IMR-90 (cell line): Measurements from ENCODE around the gene LCN2. TPM values are rescaled to one million over a fixed set of nuclear protein-coding genes. Genes with fewer than 3 reads are reported as not detected.

Experiments
- ATAC-seq: fragments of 200-7000 bp; cut with Tn5 transposase; 2 replicates; pipeline ENCODE4 v1.9.1; 2020; ENCODE audit warnings: low read depth, mild to moderate bottlenecking, moderate library complexity
- BruUV-seq: library from RNA; stranded (reverse); fragments of 400-500 nt; replicated peaks from 2 replicates; lab custom pipeline; 2021; lab: Mats Ljungman, UMichigan
- CTCF ChIA-PET: fragments of 300-600 bp; formaldehyde crosslinking; extraction: SDS; loops from one replicate; lab custom pipeline; 2021; ENCODE audit warnings: antibody characterized with exemption; lab: Yijun Ruan, JAX
- POLR2A ChIA-PET: fragments of 300-600 bp; sonication (Branson Sonifier 250); formaldehyde crosslinking; loops from one replicate; lab custom pipeline; 2022; ENCODE audit warnings: antibody characterized with exemption; ENCODE audit not compliant: unreplicated experiment; lab: Charles Lee
- DNase-seq: peaks from one replicate; pipeline ENCODE4 v3.0.0; 2013
- H2AFZ ChIP-seq: replicated peaks from 2 replicates; pipeline ENCODE3; 2013; ENCODE audit warnings: low read length, mild to moderate bottlenecking; ENCODE audit not compliant: poor library complexity
- H2AK5ac ChIP-seq: 2 replicates; pipeline ENCODE4 v1.6.1; 2013; ENCODE audit warnings: low read depth, low read length, inconsistent platforms
- H2AK9ac ChIP-seq: replicated peaks from 2 replicates; pipeline ENCODE3; 2013; ENCODE audit warnings: mild to moderate bottlenecking, low read depth, low read length, moderate library complexity; ENCODE audit not compliant: poor library complexity
- H2BK120ac ChIP-seq: 2 replicates; pipeline ENCODE4 v1.6.1; 2013; ENCODE audit warnings: low read depth, low read length, inconsistent platforms
- H2BK15ac ChIP-seq: 3 replicates; pipeline ENCODE4 v1.6.1; 2013; ENCODE audit warnings: low read depth, low read length, inconsistent platforms
- H2BK20ac ChIP-seq: 2 replicates; pipeline ENCODE4 v1.6.1; 2013; ENCODE audit warnings: low read depth, mild to moderate bottlenecking, inconsistent platforms, low read length, moderate library complexity
- H2BK5ac ChIP-seq: 2 replicates; pipeline ENCODE4 v1.6.1; 2013; ENCODE audit warnings: mild to moderate bottlenecking, low read depth, low read length, inconsistent platforms; ENCODE audit not compliant: poor library complexity, severe bottlenecking
- H3K14ac ChIP-seq: replicated peaks from 2 replicates; pipeline ENCODE4 v1.6.1; 2013; ENCODE audit warnings: low read depth, low read length, inconsistent platforms
- H3K18ac ChIP-seq: 2 replicates; pipeline ENCODE4 v1.6.1; 2013; ENCODE audit warnings: low read depth, low read length, control low read depth
- H3K23ac ChIP-seq: 2 replicates; pipeline ENCODE4 v1.6.1; 2013; ENCODE audit warnings: low read depth, low read length, inconsistent platforms
- H3K27ac ChIP-seq: 2 replicates; pipeline ENCODE4 v1.5.1; 2013; ENCODE audit warnings: mild to moderate bottlenecking, control low read depth, low read length; ENCODE audit not compliant: insufficient read depth
- H3K27me3 ChIP-seq: 2 replicates; pipeline ENCODE4 v1.6.1; 2013; ENCODE audit warnings: low read length; ENCODE audit not compliant: control insufficient read depth, insufficient read depth
- H3K36me3 ChIP-seq: 2 replicates; pipeline ENCODE4 v1.6.1; 2013; ENCODE audit warnings: low read length, mixed read lengths; ENCODE audit not compliant: control insufficient read depth, insufficient read depth
- H3K4ac ChIP-seq: 2 replicates; pipeline ENCODE4 v1.6.1; 2013; ENCODE audit warnings: low read depth, low read length, inconsistent platforms
- H3K4me1 ChIP-seq: 2 replicates; pipeline ENCODE4 v1.6.1; 2013; ENCODE audit warnings: low read length, mixed read lengths; ENCODE audit not compliant: control insufficient read depth, insufficient read depth
- H3K4me2 ChIP-seq: 2 replicates; pipeline ENCODE4 v1.6.1; 2013; ENCODE audit warnings: low read depth, mild to moderate bottlenecking, control low read depth, low read length, moderate library complexity
- H3K4me3 ChIP-seq: 2 replicates; pipeline ENCODE4 v1.5.1; 2013; ENCODE audit warnings: low read depth, mild to moderate bottlenecking, control low read depth, low read length, moderate library complexity; ENCODE audit not compliant: insufficient read depth
- H3K56ac ChIP-seq: 2 replicates; pipeline ENCODE4 v1.6.1; 2013; ENCODE audit warnings: low read length, inconsistent platforms; ENCODE audit not compliant: insufficient read depth; ENCODE audit errors: extremely low read depth
- H3K79me1 ChIP-seq, 2 experiments: 2 replicates each; pipeline ENCODE4 v1.6.1; 2013; ENCODE audit warnings: low read length in 2 of 2, inconsistent platforms in 1 of 2, low read depth in 1 of 2
- H3K9ac ChIP-seq: 2 replicates; pipeline ENCODE4 v1.6.1; 2013; ENCODE audit warnings: low read depth, low read length, control low read depth
- H3K9me1 ChIP-seq: 2 replicates; pipeline ENCODE4 v1.6.1; 2013; ENCODE audit warnings: low read length, inconsistent platforms; ENCODE audit not compliant: insufficient read depth
- H3K9me3 ChIP-seq: 2 replicates; pipeline ENCODE4 v1.6.1; 2013; ENCODE audit warnings: low read length; ENCODE audit not compliant: control insufficient read depth, insufficient read depth
- H4K20me1 ChIP-seq: 2 replicates; pipeline ENCODE4 v1.6.1; 2013; ENCODE audit warnings: low read length, inconsistent platforms; ENCODE audit not compliant: insufficient read depth
- H4K5ac ChIP-seq: 2 replicates; pipeline ENCODE4 v1.6.1; 2013; ENCODE audit warnings: mild to moderate bottlenecking, low read depth, low read length, control low read depth
- H4K8ac ChIP-seq, 2 experiments: 2 replicates each; pipeline ENCODE4 v1.6.1; 2013; ENCODE audit warnings: low read depth in 2 of 2, low read length in 2 of 2, control low read depth in 1 of 2, inconsistent platforms in 1 of 2
- H4K91ac ChIP-seq: 2 replicates; pipeline ENCODE4 v1.6.1; 2013; ENCODE audit warnings: low read depth, low read length, inconsistent platforms; ENCODE audit not compliant: insufficient read depth
- BHLHE40 ChIP-seq: fragments of 150-350 bp; IDR thresholded peaks from 2 replicates; pipeline ENCODE4 v1.6.1; 2016; ENCODE audit warnings: mild to moderate bottlenecking, low read depth, low read length
- CEBPB ChIP-seq: IDR thresholded peaks from 2 replicates; pipeline ENCODE4 v1.6.1; 2012; ENCODE audit warnings: low read depth, low read length, improper control_type of control experiment
- CHD1 ChIP-seq: IDR thresholded peaks from 2 replicates; pipeline ENCODE4 v1.6.1; 2012; ENCODE audit warnings: low read depth, low read length, improper control_type of control experiment
- FOS ChIP-seq: fragments of 150-350 bp; IDR thresholded peaks from 2 replicates; pipeline ENCODE4 v1.6.1; 2016; ENCODE audit warnings: low read depth, low read length
- MAFK ChIP-seq: IDR thresholded peaks from 2 replicates; pipeline ENCODE4 v1.6.1; 2012; ENCODE audit warnings: low read depth, low read length, improper control_type of control experiment
- MXI1 ChIP-seq: IDR thresholded peaks from 2 replicates; pipeline ENCODE4 v1.6.1; 2012; ENCODE audit warnings: low read depth, mild to moderate bottlenecking, low read length, moderate library complexity, borderline replicate concordance
- NFE2L2 ChIP-seq: fragments of 150-350 bp; IDR thresholded peaks from 2 replicates; pipeline ENCODE4 v1.6.1; 2016; ENCODE audit warnings: low read depth, mild to moderate bottlenecking, low read length
- POLR2A ChIP-seq: IDR thresholded peaks from 2 replicates; pipeline ENCODE4 v1.6.1; 2012; ENCODE audit warnings: mild to moderate bottlenecking, low read depth, low read length
- RAD21 ChIP-seq: IDR thresholded peaks from 2 replicates; pipeline ENCODE4 v1.6.1; 2012; ENCODE audit warnings: low read length, improper control_type of control experiment
- RCOR1 ChIP-seq: IDR thresholded peaks from 2 replicates; pipeline ENCODE4 v1.6.1; 2012; ENCODE audit warnings: mild to moderate bottlenecking, low read length, improper control_type of control experiment; ENCODE audit not compliant: insufficient replicate concordance
- RFX5 ChIP-seq: IDR thresholded peaks from 2 replicates; pipeline ENCODE4 v1.8.0; 2012; ENCODE audit warnings: low read depth, mild to moderate bottlenecking, low read length, moderate library complexity
- SMC3 ChIP-seq: fragments of 150-350 bp; IDR thresholded peaks from 2 replicates; pipeline ENCODE4 v1.6.1; 2016; ENCODE audit warnings: low read depth, mild to moderate bottlenecking, antibody characterized with exemption, low read length, moderate library complexity
- WGBS, 2 experiments: methylation state at CpG; one replicate each; pipeline versions ENCODE4 v1.1.5 to v1.1.7; 2013; ENCODE audit warnings: missing lambda C conversion rate in 2 of 2; ENCODE audit not compliant: insufficient read length in 1 of 2; ENCODE audit errors: extremely low coverage in 2 of 2; 5-methylcytosine and 5-hydroxymethylcytosine counted together
- dilution Hi-C: fragments of 300-500 bp; cut with HindIII; formaldehyde crosslinking; loops from one replicate; pipeline ENCODE4 v1.14.3; 2018; ENCODE audit warnings: low sequenced_read_pairs; ENCODE audit not compliant: unreplicated experiment
- in situ Hi-C: fragments of 300-500 bp; cut with MboI; formaldehyde crosslinking; loops from 3 replicates; pipeline ENCODE4 v1.14.3; 2019; ENCODE audit warnings: low sequenced_read_pairs, inconsistent platforms, mixed read lengths
- intact Hi-C: fragments of 100-400 bp; cut with micrococcal nuclease; formaldehyde crosslinking; loops from 2 replicates; pipeline ENCODE4 v1.10.0; 2022
- polyA plus RNA-seq, 3 experiments: library from polyadenylated mRNA; depleted of rRNA; stranded (reverse); fragments of >200 nt; gene quantifications; 2 replicates each; pipeline ENCODE4 v1.2.3, GENCODE V29; 2012; ENCODE audit warnings: low replicate concordance in 1 of 3
- total RNA-seq: library from RNA; depleted of rRNA; stranded (reverse); fragments of >200 nt; gene quantifications from 2 replicates; pipeline ENCODE4 v1.2.3, GENCODE V29; 2012
- TF ChIP-seq, protein P1 (sequence below): conservative IDR thresholded peaks from 2 replicates; pipeline ENCODE4 v1.5.1; 2012; ENCODE audit warnings: mild to moderate bottlenecking, low read depth, low read length, improper control_type of control experiment
- TF ChIP-seq, protein P2 (sequence below): fragments of 150-350 bp; IDR thresholded peaks from 2 replicates; pipeline ENCODE4 v1.6.1; 2017; ENCODE audit warnings: mild to moderate bottlenecking, antibody characterized with exemption, low read length, low read depth
- TF ChIP-seq, protein P3 (sequence below): fragments of 150-350 bp; IDR thresholded peaks from 2 replicates; pipeline ENCODE4 v1.6.1; 2016; ENCODE audit warnings: low read depth, mild to moderate bottlenecking, low read length, moderate library complexity, borderline replicate concordance

LCN2 gene
- total and polyA plus RNA-seq, 2 of the 4 experiments (the other 2 are of a cell fraction): not detected

DNA sequence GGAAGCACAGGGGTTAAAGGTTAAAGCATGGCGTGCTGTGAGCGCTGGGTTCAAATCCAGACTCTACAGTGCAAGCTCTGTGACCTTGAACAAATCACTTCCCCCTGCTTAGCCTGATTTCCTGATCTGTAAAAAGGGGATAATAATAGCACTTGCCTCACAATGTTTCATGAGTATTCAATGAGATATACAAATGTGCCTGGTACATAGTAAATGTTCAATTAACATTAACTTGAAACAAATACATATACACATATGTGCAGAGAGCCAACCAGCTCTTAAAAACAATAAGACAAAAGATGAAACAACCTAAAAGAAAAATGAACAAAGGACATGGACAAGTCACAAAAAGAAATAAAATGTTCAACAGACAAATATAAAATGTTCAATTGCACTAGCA lies 38.1 kb downstream of the LCN2 start:
- H3K27me3 ChIP-seq: no peaks in the 10 kb centered on the region
- DNase-seq (no peak), ATAC-seq (no peak)
- H3K9me1 ChIP-seq: 0 out of 2 replicates have a peak, but pooled peaks cover 4% of the 10 kb centered on the region
- no peak overlapping the region for H2AK5ac ChIP-seq
- H2BK15ac ChIP-seq: no peak overlapping the region
- TF ChIP-seq NFE2L2 (no peak), SMC3 (no peak), FOS (no peak), CEBPB (no peak), MAFK (no peak), POLR2A (no peak), MXI1 (no peak), RFX5 (no peak), BHLHE40 (no peak), RCOR1 (no peak), RAD21 (no peak), CHD1 (no peak)
- TF ChIP-seq, protein P1, sequence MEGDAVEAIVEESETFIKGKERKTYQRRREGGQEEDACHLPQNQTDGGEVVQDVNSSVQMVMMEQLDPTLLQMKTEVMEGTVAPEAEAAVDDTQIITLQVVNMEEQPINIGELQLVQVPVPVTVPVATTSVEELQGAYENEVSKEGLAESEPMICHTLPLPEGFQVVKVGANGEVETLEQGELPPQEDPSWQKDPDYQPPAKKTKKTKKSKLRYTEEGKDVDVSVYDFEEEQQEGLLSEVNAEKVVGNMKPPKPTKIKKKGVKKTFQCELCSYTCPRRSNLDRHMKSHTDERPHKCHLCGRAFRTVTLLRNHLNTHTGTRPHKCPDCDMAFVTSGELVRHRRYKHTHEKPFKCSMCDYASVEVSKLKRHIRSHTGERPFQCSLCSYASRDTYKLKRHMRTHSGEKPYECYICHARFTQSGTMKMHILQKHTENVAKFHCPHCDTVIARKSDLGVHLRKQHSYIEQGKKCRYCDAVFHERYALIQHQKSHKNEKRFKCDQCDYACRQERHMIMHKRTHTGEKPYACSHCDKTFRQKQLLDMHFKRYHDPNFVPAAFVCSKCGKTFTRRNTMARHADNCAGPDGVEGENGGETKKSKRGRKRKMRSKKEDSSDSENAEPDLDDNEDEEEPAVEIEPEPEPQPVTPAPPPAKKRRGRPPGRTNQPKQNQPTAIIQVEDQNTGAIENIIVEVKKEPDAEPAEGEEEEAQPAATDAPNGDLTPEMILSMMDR: no peak
- TF ChIP-seq, protein P2, sequence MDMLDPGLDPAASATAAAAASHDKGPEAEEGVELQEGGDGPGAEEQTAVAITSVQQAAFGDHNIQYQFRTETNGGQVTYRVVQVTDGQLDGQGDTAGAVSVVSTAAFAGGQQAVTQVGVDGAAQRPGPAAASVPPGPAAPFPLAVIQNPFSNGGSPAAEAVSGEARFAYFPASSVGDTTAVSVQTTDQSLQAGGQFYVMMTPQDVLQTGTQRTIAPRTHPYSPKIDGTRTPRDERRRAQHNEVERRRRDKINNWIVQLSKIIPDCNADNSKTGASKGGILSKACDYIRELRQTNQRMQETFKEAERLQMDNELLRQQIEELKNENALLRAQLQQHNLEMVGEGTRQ: no peak
- TF ChIP-seq, protein P3, sequence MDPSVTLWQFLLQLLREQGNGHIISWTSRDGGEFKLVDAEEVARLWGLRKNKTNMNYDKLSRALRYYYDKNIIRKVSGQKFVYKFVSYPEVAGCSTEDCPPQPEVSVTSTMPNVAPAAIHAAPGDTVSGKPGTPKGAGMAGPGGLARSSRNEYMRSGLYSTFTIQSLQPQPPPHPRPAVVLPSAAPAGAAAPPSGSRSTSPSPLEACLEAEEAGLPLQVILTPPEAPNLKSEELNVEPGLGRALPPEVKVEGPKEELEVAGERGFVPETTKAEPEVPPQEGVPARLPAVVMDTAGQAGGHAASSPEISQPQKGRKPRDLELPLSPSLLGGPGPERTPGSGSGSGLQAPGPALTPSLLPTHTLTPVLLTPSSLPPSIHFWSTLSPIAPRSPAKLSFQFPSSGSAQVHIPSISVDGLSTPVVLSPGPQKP: no peak
- H3K9me3 ChIP-seq: no peaks in the 10 kb centered on the region
- no peaks in the 10 kb centered on the region; the same call in 1 of the 2 replicates for H4K20me1 ChIP-seq
- H2AK9ac ChIP-seq: no peak overlapping the region
- no peak overlapping the region for H3K14ac ChIP-seq
- dilution Hi-C loops (no loop called here), intact Hi-C loops (no loop called here), in situ Hi-C loops (no loop called here)
- no TSS peak for BruUV-seq
- POLR2A ChIA-PET: interaction anchor here (0.6 kb wide), 1 partner anchor 234 kb away, joined by 3 read pairs; no protein-coding TSS in a partner anchor
- CTCF ChIA-PET: no interaction called here
- no peak overlapping the region for H3K9ac ChIP-seq
- H4K8ac ChIP-seq: no peak overlapping the region
- H3K36me3 ChIP-seq: peaks cover 44% of the 10 kb centered on the region
- no peak overlapping the region for H3K23ac ChIP-seq
- H3K79me1 ChIP-seq: peaks cover 20 to 47% of the 10 kb centered on the region in 2 experiments
- no peak overlapping the region for H3K27ac ChIP-seq
- H2BK5ac ChIP-seq: no peak overlapping the region
- no peak overlapping the region for H3K56ac ChIP-seq
- no peak overlapping the region for H3K4me2 ChIP-seq
- peaks cover 6% of the 10 kb centered on the region for H3K4me1 ChIP-seq
- no peak overlapping the region for H2BK120ac ChIP-seq
- no CpG with 5 or more reads among the region's 2 CpGs for WGBS, 2 experiments
- no peak overlapping the region for H4K5ac ChIP-seq
- no peak overlapping the region for H2BK20ac ChIP-seq
- no peak overlapping the region for H4K91ac ChIP-seq
- no peak overlapping the region for H3K18ac ChIP-seq
- H3K4ac ChIP-seq: no peak overlapping the region
- no peak overlapping the region for H3K4me3 ChIP-seq
- H2AFZ ChIP-seq: no peak overlapping the region
